KMS-11 (cell line): ENCODE data around the gene ERC2.

Experiments used
- H2AFZ ChIP-seq: fragments of 200-600 bp; sonication (generic); 2 replicates; pipeline ENCODE4 v1.6.1; 2016; ENCODE audit warnings: antibody characterized with exemption, mixed run types, low read depth
- H3K27ac ChIP-seq: fragments of 200-600 bp; sonication (generic); 2 replicates; pipeline ENCODE4 v1.6.1; 2016; ENCODE audit warnings: mild to moderate bottlenecking, mixed run types
- H3K27me3 ChIP-seq: fragments of 200-600 bp; sonication (generic); 2 replicates; pipeline ENCODE4 v1.6.1; 2017; ENCODE audit warnings: mild to moderate bottlenecking, low read depth, mixed run types, moderate library complexity; ENCODE audit not compliant: insufficient read depth
- H3K36me3 ChIP-seq: fragments of 200-600 bp; sonication (generic); 2 replicates; pipeline ENCODE4 v1.6.1; 2017; ENCODE audit warnings: mild to moderate bottlenecking, mixed run types; ENCODE audit not compliant: insufficient read depth
- H3K4me1 ChIP-seq: fragments of 200-600 bp; sonication (generic); 2 replicates; pipeline ENCODE4 v1.6.1; 2016; ENCODE audit warnings: mild to moderate bottlenecking, low read depth, mixed run types; ENCODE audit not compliant: poor library complexity, severe bottlenecking
- H3K4me2 ChIP-seq: fragments of 200-600 bp; sonication (generic); 2 replicates; pipeline ENCODE4 v1.7.0; 2016; ENCODE audit warnings: mild to moderate bottlenecking, mixed run types
- H3K4me3 ChIP-seq: fragments of 200-600 bp; sonication (generic); IDR thresholded peaks from 2 replicates; pipeline ENCODE4 v1.6.1; 2017; ENCODE audit warnings: low read depth, low read length, mixed read lengths; ENCODE audit not compliant: insufficient read depth
- H3K79me2 ChIP-seq: fragments of 200-600 bp; sonication (generic); 2 replicates; pipeline ENCODE4 v1.6.1; 2016; ENCODE audit warnings: low read depth, mixed run types; ENCODE audit not compliant: insufficient read depth
- H3K9ac ChIP-seq: fragments of 200-600 bp; sonication (generic); 2 replicates; pipeline ENCODE4 v1.6.1; 2016; ENCODE audit warnings: mild to moderate bottlenecking, mixed run types
- H4K20me1 ChIP-seq: fragments of 200-600 bp; sonication (generic); 2 replicates; pipeline ENCODE4 v1.6.1; 2016; ENCODE audit warnings: mild to moderate bottlenecking, mixed run types; ENCODE audit not compliant: insufficient read depth
- TF ChIP-seq, protein P1 (sequence below): fragments of 200-600 bp; sonication (generic); conservative IDR thresholded peaks from 2 replicates; pipeline ENCODE4 v1.6.1; 2017; ENCODE audit warnings: low read depth, mild to moderate bottlenecking, antibody characterized with exemption, low read length, moderate library complexity, mixed read lengths

ERC2 gene

GRCh38 chr3:55875113-55875512 lies 593.2 kb downstream of the ERC2 start:
- Histone ChIP-seq H3K4me1 (no peaks in the 10 kb centered on the region), H4K20me1 (no peaks in the 10 kb centered on the region), H2AFZ (no peak overlapping the region), H3K27me3 (no peaks in the 10 kb centered on the region), H3K27ac (no peak overlapping the region), H3K4me2 (no peak overlapping the region), H3K79me2 (no peaks in the 10 kb centered on the region), H3K4me3 (no peak overlapping the region), H3K9ac (no peak overlapping the region), H3K36me3 (no peaks in the 10 kb centered on the region)
- TF ChIP-seq, protein P1, sequence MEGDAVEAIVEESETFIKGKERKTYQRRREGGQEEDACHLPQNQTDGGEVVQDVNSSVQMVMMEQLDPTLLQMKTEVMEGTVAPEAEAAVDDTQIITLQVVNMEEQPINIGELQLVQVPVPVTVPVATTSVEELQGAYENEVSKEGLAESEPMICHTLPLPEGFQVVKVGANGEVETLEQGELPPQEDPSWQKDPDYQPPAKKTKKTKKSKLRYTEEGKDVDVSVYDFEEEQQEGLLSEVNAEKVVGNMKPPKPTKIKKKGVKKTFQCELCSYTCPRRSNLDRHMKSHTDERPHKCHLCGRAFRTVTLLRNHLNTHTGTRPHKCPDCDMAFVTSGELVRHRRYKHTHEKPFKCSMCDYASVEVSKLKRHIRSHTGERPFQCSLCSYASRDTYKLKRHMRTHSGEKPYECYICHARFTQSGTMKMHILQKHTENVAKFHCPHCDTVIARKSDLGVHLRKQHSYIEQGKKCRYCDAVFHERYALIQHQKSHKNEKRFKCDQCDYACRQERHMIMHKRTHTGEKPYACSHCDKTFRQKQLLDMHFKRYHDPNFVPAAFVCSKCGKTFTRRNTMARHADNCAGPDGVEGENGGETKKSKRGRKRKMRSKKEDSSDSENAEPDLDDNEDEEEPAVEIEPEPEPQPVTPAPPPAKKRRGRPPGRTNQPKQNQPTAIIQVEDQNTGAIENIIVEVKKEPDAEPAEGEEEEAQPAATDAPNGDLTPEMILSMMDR: no peak

DNA sequence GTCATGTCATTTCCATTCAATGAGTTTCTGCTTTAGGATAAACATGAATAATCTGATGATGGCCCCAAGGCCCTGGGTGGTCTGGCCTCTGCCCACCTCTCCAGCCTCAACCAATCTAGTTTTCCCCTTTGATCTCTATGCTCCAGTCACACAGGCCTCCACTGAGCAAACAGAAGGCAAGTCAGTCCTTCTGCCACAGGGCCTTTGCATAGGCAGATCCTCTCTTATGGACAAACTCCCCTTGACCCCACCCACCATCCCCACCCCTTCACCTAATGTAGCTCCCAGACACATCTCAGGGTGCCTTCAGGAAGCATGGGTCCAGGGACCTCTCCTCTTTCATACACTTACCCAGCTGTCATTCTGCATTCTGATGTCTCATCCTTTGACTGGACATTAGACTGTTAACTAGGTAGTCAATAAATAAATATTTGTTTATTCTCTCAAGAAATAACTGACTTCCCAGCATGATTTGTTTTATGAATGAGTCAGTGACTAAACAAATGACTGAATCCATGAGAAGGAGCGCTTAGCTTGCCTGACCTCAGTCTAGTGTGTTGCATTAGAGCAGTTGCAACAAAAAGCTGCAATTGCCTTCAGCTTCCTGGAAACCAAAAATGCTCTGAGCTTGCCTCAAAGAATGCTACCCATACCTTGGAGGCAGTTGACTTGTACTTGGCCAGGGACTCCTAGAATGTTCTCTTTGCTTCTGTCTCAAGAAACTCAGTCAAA lies 594.6 kb downstream of the ERC2 start:
- TF ChIP-seq, protein P1: no peak
- no peaks in the 10 kb centered on the region for H3K79me2 ChIP-seq
- no peak overlapping the region for H2AFZ ChIP-seq
- no peak overlapping the region for H3K4me2 ChIP-seq
- H3K4me1 ChIP-seq: no peaks in the 10 kb centered on the region
- H3K27ac ChIP-seq: no peak overlapping the region
- no peaks in the 10 kb centered on the region for H3K36me3 ChIP-seq
- H3K27me3 ChIP-seq: no peaks in the 10 kb centered on the region
- no peaks in the 10 kb centered on the region for H4K20me1 ChIP-seq
- H3K4me3 ChIP-seq: no peak overlapping the region
- no peak overlapping the region for H3K9ac ChIP-seq

DNA sequence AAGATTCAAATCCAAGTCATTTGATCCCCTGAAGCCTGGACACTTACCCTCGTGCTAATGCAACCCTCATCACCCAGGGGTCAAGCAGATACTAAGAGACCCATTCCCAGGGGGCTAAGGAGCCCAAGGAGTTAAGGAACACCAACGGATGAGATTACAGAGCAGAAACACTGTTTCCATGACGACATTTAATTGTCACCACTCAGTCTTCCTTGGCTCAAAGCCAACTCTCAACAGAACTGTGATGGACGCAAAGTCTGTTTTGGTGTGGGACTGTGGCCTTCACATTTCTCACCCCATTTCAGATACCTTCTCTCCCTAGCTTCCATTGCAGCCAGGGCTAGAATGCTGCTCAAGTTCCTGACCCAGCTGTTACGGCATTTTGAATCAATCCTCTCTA lies 597.7 kb downstream of the ERC2 start:
- Histone ChIP-seq H3K9ac (no peak overlapping the region), H3K4me1 (no peaks in the 10 kb centered on the region), H3K27ac (no peak overlapping the region), H3K4me2 (no peak overlapping the region), H3K36me3 (no peaks in the 10 kb centered on the region), H3K79me2 (no peaks in the 10 kb centered on the region), H2AFZ (no peak overlapping the region), H3K27me3 (no peaks in the 10 kb centered on the region), H3K4me3 (no peak overlapping the region), H4K20me1 (no peaks in the 10 kb centered on the region)
- TF ChIP-seq, protein P1: no peak

- H3K27me3 ChIP-seq: no peaks in the 10 kb centered on the region
- H3K4me1 ChIP-seq: no peaks in the 10 kb centered on the region
- no peak overlapping the region for H3K27ac ChIP-seq
- no peak overlapping the region for H2AFZ ChIP-seq
- H3K4me2 ChIP-seq: no peak overlapping the region
- no peaks in the 10 kb centered on the region for H3K79me2 ChIP-seq
- H3K36me3 ChIP-seq: no peaks in the 10 kb centered on the region
- no peak overlapping the region for H3K9ac ChIP-seq
- H4K20me1 ChIP-seq: no peaks in the 10 kb centered on the region
- TF ChIP-seq, protein P1: no peak
- no peak overlapping the region for H3K4me3 ChIP-seq
These were observed 599.9 kb downstream of the ERC2 start for GRCh38 chr3:55868347-55868746.
